GM20431 (cell line): ENCODE results near the gene EPB41.
"Not testable (repeated sequence)": the region's sequence is repeated elsewhere in the genome, so short reads cannot be mapped to it uniquely, and the experiment has no call there.

Source experiments
- in situ Hi-C: fragments of 300-500 bp; cut with MseI, MboI; formaldehyde crosslinking; loops from one replicate; pipeline ENCODE4 v1.15.0; 2020; ENCODE audit warnings: low sequenced_read_pairs; ENCODE audit not compliant: unreplicated experiment

EPB41 gene

DNA sequence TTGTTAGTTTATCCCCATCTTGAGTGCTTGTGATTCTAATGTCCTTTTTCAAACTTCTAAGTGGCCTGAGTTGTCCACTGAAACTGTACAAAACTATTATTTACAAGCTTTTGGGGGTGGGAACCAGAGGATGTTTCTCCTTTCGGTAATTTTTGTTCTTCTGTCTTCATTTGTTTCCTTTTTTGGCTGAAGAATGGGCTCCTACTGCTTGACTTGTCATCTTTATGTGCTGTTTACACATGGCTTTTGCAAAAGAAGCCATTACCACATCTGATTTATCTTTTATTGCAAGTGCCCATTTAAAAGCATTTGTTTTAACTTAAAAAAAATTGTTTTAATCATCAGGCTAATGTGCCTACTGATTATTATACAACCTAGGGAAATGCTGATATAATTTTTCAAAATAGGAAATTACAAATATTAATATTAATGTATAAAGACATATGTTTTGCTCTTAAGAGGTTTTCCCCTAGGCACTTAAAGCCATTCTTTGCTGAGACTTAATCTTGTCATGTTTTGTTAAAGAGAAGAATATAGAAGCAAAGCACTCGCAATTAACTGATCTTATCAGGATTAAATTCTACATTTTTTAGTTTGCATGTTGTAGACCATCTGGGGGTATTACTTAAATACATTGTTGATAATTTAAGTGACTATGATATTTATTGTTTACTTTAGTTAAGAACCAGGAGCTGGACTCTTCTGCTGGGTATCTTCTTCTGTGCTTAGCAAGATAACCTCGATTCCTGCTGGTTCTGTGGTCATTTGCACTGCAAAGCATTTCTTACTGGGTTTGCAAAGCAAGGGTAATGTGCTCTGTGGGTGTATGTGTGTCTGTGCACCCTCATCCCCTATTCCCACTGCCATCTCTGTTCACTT is 169.2 kb downstream of the EPB41 start:
- in situ Hi-C loops, result no loop called here

- in situ Hi-C loops, result no loop called here
Observed at GRCh38 chr1:29084196-29084521, 169.8 kb downstream of the EPB41 start.

GRCh38 chr1:29090937-29091618 is 176.7 kb downstream of the EPB41 start:
- in situ Hi-C loops, result no loop called here

DNA sequence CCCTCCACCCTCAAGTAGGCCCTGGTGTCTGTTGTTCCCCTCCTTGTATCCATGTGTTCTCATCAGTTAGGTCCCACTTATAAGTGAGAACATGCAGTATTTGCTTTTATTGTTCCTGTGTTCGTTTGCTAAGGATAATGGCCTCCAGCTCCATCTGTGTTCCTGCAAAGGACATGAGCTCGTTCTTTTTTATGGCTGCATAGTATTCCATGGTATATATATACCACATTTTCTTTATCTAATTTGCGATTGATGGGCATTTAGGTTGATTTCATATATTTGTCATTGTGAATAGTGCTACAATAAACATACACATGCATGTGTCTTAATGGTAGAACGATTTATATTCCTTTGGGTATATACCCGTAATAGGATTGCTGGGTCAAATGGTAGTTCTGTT is 178.3 kb downstream of the EPB41 start:
- in situ Hi-C loops, result not testable (repeated sequence)

GRCh38 chr1:29094433-29094832 is 180.1 kb downstream of the EPB41 start:
- in situ Hi-C loops, result no loop called here

- in situ Hi-C loops, result no loop called here
Observed at GRCh38 chr1:29094954-29095353, 180.6 kb downstream of the EPB41 start.

DNA sequence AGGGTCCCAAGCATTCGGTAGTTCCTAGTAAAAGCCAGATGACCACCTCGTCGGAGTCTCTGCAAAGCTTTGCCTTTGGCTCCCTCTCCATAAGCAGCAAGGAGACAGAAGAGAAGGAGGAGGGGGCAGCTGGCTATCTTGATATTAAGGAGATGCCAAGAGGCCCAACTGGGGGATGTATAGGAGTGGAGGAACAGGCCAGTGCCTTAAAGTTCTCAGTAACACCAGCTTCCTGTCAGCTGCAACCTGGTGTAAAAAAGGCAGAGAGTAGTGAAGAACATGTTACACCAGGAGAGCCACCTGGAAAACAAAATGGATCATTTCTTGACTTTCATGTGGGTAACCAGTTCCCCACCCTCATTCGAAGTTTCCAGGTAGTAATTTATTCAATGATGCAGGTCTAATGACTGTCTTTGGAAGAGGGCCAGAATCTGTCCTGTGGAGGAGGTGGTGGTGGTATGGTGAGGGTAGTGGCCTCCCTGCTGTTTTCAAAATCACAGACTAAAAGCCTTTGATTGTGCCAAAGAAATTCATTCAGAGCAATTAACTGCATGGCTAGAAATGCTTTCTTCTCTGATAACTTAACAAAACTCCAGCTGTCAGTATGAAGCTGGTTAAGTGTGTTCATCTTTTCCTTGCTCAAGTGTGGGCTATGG is 182.0 kb downstream of the EPB41 start:
- in situ Hi-C loops, result no loop called here

GRCh38 chr1:29099286-29099685 is 184.9 kb downstream of the EPB41 start:
- in situ Hi-C loops, result no loop called here

- in situ Hi-C loops, result no loop called here
Observed at GRCh38 chr1:29100487-29100886, 186.1 kb downstream of the EPB41 start.

DNA sequence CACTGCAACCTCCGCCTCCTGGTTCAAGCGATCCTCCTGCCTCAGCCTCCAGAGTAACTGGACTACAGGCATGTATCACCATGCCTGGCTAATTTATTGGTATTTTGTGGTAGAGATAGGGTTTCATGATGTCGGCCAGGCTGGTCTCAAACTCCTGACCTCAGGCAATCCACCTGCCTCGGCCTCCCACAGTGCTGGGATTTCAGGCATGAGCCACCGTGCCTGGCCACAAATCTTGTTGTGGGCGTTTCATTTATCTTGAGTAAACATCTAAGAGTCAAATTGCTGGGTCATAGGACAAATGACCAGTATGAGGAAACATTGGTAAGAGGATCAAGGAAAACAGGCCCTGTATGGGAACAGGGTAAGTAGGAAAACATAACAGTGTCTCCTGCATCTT is 191.5 kb downstream of the EPB41 start:
- in situ Hi-C loops, result no loop called here

DNA sequence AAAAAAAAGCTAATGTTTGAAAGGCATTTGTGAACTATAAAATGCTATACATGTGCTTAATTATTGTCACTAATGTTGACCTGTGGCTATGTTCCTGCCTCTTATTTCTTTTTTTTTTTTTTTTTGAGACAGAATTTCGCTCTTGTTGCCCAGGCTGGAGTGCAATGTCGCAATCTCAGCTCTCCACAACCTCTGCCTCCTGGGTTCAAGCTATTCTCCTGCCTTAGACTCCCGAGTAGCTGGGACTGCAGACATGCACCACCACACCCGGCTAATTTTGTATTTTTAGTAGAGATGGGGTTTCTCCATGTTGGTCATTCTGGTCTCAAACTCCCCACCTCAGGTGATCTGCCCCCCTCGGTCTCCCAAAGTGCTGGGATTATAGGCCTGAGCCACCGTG is 193.7 kb downstream of the EPB41 start:
- in situ Hi-C loops, result not testable (repeated sequence)

GRCh38 chr1:29112705-29113412 is 198.5 kb downstream of the EPB41 start:
- in situ Hi-C loops, result no loop called here

DNA sequence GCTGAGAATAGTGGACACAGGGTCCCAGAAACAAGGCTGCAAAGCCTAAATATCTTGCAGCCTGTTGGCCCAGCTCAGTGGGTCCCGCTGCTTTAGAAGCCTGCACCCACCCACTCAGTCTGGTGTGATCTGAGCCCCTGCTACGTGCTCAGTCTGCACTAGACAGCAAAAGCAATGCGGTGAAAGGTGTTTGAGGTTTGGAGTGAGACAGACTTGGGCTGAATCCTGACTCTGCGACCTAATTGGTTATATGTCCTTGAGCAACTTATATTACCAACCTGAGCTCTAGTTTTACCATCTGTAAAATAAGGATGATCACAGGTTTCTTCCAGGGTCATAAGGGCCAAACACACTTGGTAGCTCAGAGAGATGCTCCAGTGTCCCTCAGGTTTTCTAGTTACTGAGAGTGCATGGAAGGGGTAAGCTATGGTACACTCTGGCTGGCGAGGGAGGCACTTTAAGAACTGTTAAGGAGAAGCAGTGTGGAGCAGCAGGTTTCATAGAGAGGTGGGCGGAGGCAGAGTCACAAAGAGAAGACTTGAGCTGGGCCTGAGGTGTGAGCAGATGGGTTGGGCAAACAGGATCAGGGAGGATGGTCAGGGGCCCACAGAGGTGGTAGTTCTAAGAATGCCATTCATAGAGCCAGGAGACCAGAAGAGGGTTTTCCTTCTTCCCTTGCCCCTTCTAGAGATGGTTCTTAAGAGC is 199.2 kb downstream of the EPB41 start:
- in situ Hi-C loops, result no loop called here

DNA sequence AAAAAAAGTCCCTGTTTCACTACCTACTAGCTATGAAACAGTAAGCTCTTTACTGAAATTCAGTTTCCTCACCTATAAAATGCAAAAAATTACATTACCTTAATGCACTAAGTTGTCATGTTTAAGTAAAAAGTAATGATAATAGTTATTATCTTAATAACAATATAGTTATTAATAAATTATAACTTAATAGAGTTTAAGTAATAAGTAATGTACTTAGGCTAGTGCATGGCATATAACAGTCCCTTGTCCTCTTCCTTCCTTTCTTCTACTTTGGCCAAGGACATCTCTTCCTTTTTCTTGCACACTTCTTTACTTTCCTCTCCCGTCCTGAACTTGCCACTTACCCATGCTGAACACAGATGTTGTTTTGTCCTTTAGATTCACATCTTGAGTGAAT is 200.3 kb downstream of the EPB41 start:
- in situ Hi-C loops, result no loop called here

DNA sequence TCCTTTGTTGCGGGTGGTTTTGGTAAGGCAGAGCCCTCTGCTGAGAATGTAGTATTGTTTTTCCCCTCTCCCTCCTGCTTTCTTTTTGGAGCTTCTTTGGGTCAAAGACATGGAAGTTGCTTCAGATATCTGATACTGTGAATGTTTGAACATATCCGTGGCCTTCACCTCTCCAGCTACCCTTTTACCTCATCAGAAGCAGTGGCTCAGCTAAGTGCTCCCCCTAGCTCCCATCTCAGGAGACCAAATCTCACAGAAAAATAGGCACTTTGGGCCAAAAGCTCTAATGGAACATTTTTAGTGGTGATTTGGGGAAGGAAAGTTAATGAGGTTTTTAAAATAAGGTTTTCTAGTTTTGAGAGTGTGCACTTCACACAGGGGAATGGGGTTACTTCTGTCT is 203.0 kb downstream of the EPB41 start:
- in situ Hi-C loops, result no loop called here

- in situ Hi-C loops, result no loop called here
Observed at GRCh38 chr1:29119121-29119929, 205.0 kb downstream of the EPB41 start.

GRCh38 chr1:29120367-29120766 is 206.0 kb downstream of the EPB41 start:
- in situ Hi-C loops, result no loop called here

- in situ Hi-C loops, result no loop called here
Observed at GRCh38 chr1:29120947-29121485, 206.6 kb downstream of the EPB41 start.

GRCh38 chr1:29121516-29121935 is 207.2 kb downstream of the EPB41 start:
- in situ Hi-C loops, result no loop called here
